ENCODE results near the gene PCDH19. TPM values are rescaled to one million over a fixed set of nuclear protein-coding genes. Genes with fewer than 3 reads are reported as not detected.

The PCDH19 gene
- total RNA-seq, 3 donors from 2014 or later = 1.6 to 2.6 (median 1.8) TPM

GRCh38 chrX:100440006-100440405 lies 29.9 kb upstream of the PCDH19 start:
- H3K36me3 ChIP-seq = no peaks in the 10 kb centered on the region
- DNase-seq (ENCODE audit: low spot score in 2 of 2) = no peak
- no peak overlapping the region for H3K27ac ChIP-seq
- H3K4me1 ChIP-seq = no peaks in the 10 kb centered on the region
- intact Hi-C loops (cut with DNase I; ENCODE audit: low total_unique reads) = no loop called here
- TF ChIP-seq POLR2AphosphoS5 (IDR thresholded peaks at IDR 0.05) (no peak), CTCF (IDR thresholded peaks at IDR 0.05) (no peak), POLR2A (IDR thresholded peaks at IDR 0.05) (no peak)
- H3K9me3 ChIP-seq = no peaks in the 10 kb centered on the region
- H3K4me3 ChIP-seq = no peak overlapping the region
- H3K27me3 ChIP-seq = peaks cover 0 to 23% of the 10 kb centered on the region in 2 donors

- Histone ChIP-seq H3K4me3 (no peak overlapping the region), H3K27ac (no peak overlapping the region), H3K9me3 (no peaks in the 10 kb centered on the region), H3K4me1 (no peaks in the 10 kb centered on the region), H3K27me3 (peaks cover 0 to 16% of the 10 kb centered on the region in 2 donors), H3K36me3 (no peaks in the 10 kb centered on the region)
- DNase-seq (ENCODE audit: low spot score in 2 of 2) = no peak
- no peak for TF ChIP-seq CTCF (IDR thresholded peaks at IDR 0.05)
- no peak for TF ChIP-seq POLR2AphosphoS5 (IDR thresholded peaks at IDR 0.05)
- intact Hi-C loops (cut with DNase I; ENCODE audit: low total_unique reads) = no loop called here
Measured at GRCh38 chrX:100435726-100436125, 25.7 kb upstream of the PCDH19 start.

DNA sequence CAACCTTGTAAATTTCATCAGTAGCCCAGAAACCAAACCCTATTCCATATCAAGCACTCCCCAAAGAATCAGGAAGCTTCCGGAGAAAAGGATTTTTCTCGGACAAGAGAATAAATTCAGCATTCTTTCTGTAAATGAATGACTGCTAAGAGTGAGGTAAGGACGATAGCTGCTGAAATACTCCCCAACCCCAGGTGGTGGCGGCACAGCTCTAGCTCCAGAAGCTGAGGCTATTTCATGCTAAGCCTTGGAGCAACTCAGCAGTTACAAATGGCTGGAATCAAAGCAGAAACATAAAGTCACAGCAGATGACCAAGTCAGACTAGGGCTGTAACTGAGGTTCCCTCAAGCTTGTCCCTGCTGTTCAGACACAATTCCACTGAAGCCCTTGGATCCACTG lies 13.9 kb upstream of the PCDH19 start:
- no peak for TF ChIP-seq CTCF (IDR thresholded peaks at IDR 0.05)
- TF ChIP-seq POLR2A (IDR thresholded peaks at IDR 0.05) = no peak
- no peak for TF ChIP-seq POLR2AphosphoS5 (IDR thresholded peaks at IDR 0.05)
- no peak for DNase-seq (ENCODE audit: low spot score in 2 of 2)
- intact Hi-C loops (cut with DNase I; ENCODE audit: low total_unique reads) = no loop called here
- no peaks in the 10 kb centered on the region for H3K9me3 ChIP-seq
- no peak overlapping the region for H3K4me3 ChIP-seq
- no peaks in the 10 kb centered on the region for H3K36me3 ChIP-seq
- H3K4me1 ChIP-seq = no peaks in the 10 kb centered on the region
- H3K27me3 ChIP-seq = peaks cover 0 to 53% of the 10 kb centered on the region in 2 donors
- no peak overlapping the region for H3K27ac ChIP-seq

DNA sequence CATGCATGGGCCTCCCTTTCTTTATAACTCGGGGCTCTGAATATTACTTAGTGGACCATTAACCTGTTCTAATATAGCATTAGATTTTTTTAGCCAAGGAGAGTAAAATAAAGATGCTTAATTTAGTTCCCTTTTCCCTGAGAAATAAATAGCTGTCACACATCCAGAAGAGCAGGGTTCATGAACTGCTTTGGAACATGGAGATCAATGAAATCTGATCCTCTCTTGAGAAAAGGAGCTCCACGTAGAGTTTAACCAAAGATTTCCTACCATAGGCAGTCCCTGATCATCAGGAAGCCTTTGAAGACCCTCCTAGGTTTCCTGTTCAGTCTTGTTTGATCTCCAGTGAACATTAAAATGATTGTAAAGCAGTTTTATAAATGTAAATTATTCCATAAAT lies 8.5 kb upstream of the PCDH19 start:
- no peak for DNase-seq (ENCODE audit: low spot score in 2 of 2)
- peaks cover 0 to 60% of the 10 kb centered on the region in 2 donors for H3K27me3 ChIP-seq
- no peaks in the 10 kb centered on the region for H3K4me1 ChIP-seq
- intact Hi-C loops (cut with DNase I; ENCODE audit: low total_unique reads) = no loop called here
- no peaks in the 10 kb centered on the region for H3K36me3 ChIP-seq
- no peak overlapping the region for H3K4me3 ChIP-seq
- TF ChIP-seq CTCF (IDR thresholded peaks at IDR 0.05) (no peak), POLR2AphosphoS5 (IDR thresholded peaks at IDR 0.05) (no peak), POLR2A (IDR thresholded peaks at IDR 0.05) (no peak)
- H3K9me3 ChIP-seq = no peaks in the 10 kb centered on the region
- H3K27ac ChIP-seq = no peak overlapping the region

GRCh38 chrX:100417681-100418080 lies 7.6 kb upstream of the PCDH19 start:
- DNase-seq (ENCODE audit: low spot score in 2 of 2) = no peak
- intact Hi-C loops (cut with DNase I; ENCODE audit: low total_unique reads) = no loop called here
- Histone ChIP-seq H3K27me3 (peaks cover 0 to 58% of the 10 kb centered on the region in 2 donors), H3K9me3 (no peaks in the 10 kb centered on the region), H3K36me3 (no peaks in the 10 kb centered on the region), H3K27ac (peak overlapping the region in 1 of 2 donors; percentile 72), H3K4me3 (no peak overlapping the region), H3K4me1 (no peaks in the 10 kb centered on the region)
- no peak for TF ChIP-seq POLR2A (IDR thresholded peaks at IDR 0.05)
- no peak for TF ChIP-seq POLR2AphosphoS5 (IDR thresholded peaks at IDR 0.05)
- no peak for TF ChIP-seq CTCF (IDR thresholded peaks at IDR 0.05)

All from breast epithelium (tissue), 4 donors.